Esophagus squamous epithelium (tissue), 5 donors: Measurements from ENCODE around the gene CCDC197. TPM values are rescaled to one million over a fixed set of nuclear protein-coding genes. Genes with fewer than 3 reads are reported as not detected.

Experiments used
- DNase-seq: peaks from one replicate; lab custom pipeline; 2025; lab: John Stamatoyannopoulos, UW
- H3K27ac ChIP-seq, 4 donors: fragments of 200-600 bp; sonication (generic); one replicate each; pipeline ENCODE4 v1.5.1; 2016 to 2019; ENCODE audit warnings: mild to moderate bottlenecking in 1 of 4
- H3K27me3 ChIP-seq, 4 donors: fragments of 200-600 bp; sonication (generic); 1 replicate in 3 of 4; 2 replicates in 1 of 4; pipeline versions ENCODE4 v1.5.1 to v1.6.0; 2017 to 2021; ENCODE audit warnings: antibody characterized with exemption in 1 of 4
- H3K36me3 ChIP-seq, 3 donors: fragments of 200-600 bp; sonication (generic); one replicate each; pipeline ENCODE4 v1.5.1; 2016 to 2019
- H3K4me1 ChIP-seq, 3 donors: fragments of 200-600 bp; sonication (generic); one replicate each; pipeline ENCODE4 v1.5.1; 2017 to 2019
- H3K4me3 ChIP-seq, 4 donors: fragments of 200-600 bp; sonication (generic); 1 replicate in 3 of 4; 2 replicates in 1 of 4; pipeline ENCODE4 v1.5.1; 2016 to 2019; ENCODE audit warnings: mild to moderate bottlenecking in 2 of 4, moderate library complexity in 1 of 4
- H3K9me3 ChIP-seq, 3 donors: fragments of 200-600 bp; sonication (generic); one replicate each; pipeline ENCODE4 v1.5.1; 2016 to 2019
- CTCF ChIP-seq, 6 experiments: fragments of 450-650 bp in 4 of 6; fragments of 200-600 bp in 2 of 6; sonication (generic) in 2 of 6; IDR thresholded peaks; one replicate each; pipeline ENCODE4 v1.5.1; 2016 to 2019; ENCODE audit warnings: antibody characterized with exemption in 6 of 6, mild to moderate bottlenecking in 4 of 6, moderate library complexity in 4 of 6
- POLR2A ChIP-seq, 4 donors: fragments of 450-650 bp; IDR thresholded peaks; one replicate each; pipeline ENCODE4 v1.6.1; 2017; ENCODE audit warnings: antibody characterized with exemption in 4 of 4, mild to moderate bottlenecking in 4 of 4, moderate library complexity in 3 of 4
- WGBS, 2 donors: methylation state at CpG; one replicate each; pipeline ENCODE4 v1.1.5; 2018; 5-methylcytosine and 5-hydroxymethylcytosine counted together
- intact Hi-C: fragments of 100-400 bp; cut with DNase I; formaldehyde crosslinking; loops from one replicate; pipeline ENCODE4 v1.15.0; 2022
- total RNA-seq, 4 donors: library from RNA; depleted of rRNA; stranded (reverse); fragments of >200 nt; gene quantifications; one replicate each; pipeline ENCODE4 v1.1.0, GENCODE V29; 2016
- donor health status: DM: yes; HTN: yes; CAD: no.

The CCDC197 gene
- total RNA-seq, 4 donors from 2014 or later = not detected

- DNase-seq = no peak
- Histone ChIP-seq H3K4me3 (no peak overlapping the region), H3K27me3 (no peaks in the 10 kb centered on the region), H3K36me3 (no peaks in the 10 kb centered on the region), H3K9me3 (no peaks in the 10 kb centered on the region), H3K4me1 (peaks cover 7 to 30% (median 14%) of the 10 kb centered on the region in 3 donors), H3K27ac (no peak overlapping the region)
- WGBS, 2 donors = 54 to 72% methylated on average over 4 to 10 of the region's 10 CpGs
- no peak for TF ChIP-seq POLR2A (IDR thresholded peaks at IDR 0.05)
- intact Hi-C loops = no loop called here
Observed at GRCh38 chr14:94022532-94023411, 25.7 kb downstream of the CCDC197 start.

- Histone ChIP-seq H3K27me3 (no peaks in the 10 kb centered on the region), H3K9me3 (no peaks in the 10 kb centered on the region), H3K36me3 (no peaks in the 10 kb centered on the region), H3K4me3 (no peak overlapping the region), H3K4me1 (peaks cover 7 to 41% (median 18%) of the 10 kb centered on the region in 3 donors), H3K27ac (no peak overlapping the region)
- intact Hi-C loops = no loop called here
- 80 to 94% methylated on average over 2 of the region's 2 CpGs for WGBS, 2 donors
- no peak for TF ChIP-seq CTCF (IDR thresholded peaks at IDR 0.05)
- TF ChIP-seq POLR2A (IDR thresholded peaks at IDR 0.05) = no peak
- no peak for DNase-seq
Observed at GRCh38 chr14:94024549-94024948, 27.4 kb downstream of the CCDC197 start.

- H3K36me3 ChIP-seq = no peaks in the 10 kb centered on the region
- H3K27me3 ChIP-seq = no peaks in the 10 kb centered on the region
- no peaks in the 10 kb centered on the region for H3K9me3 ChIP-seq
- TF ChIP-seq POLR2A (IDR thresholded peaks at IDR 0.05) (no peak), CTCF (IDR thresholded peaks at IDR 0.05) (no peak)
- H3K4me1 ChIP-seq = peaks cover 7 to 41% (median 18%) of the 10 kb centered on the region in 3 donors
- DNase-seq = no peak
- intact Hi-C loops = no loop called here
- peak overlapping the region in 1 of 4 donors; percentile 69 for H3K27ac ChIP-seq
- WGBS, 2 donors = 30 to 34% methylated on average over 6 of the region's 6 CpGs
- H3K4me3 ChIP-seq = peak overlapping the region in 3 of 4 donors; percentile 52 to 95 (median 76)
Observed at GRCh38 chr14:94025720-94026119, 28.6 kb downstream of the CCDC197 start.

GRCh38 chr14:94026173-94026888 lies 29.2 kb downstream of the CCDC197 start, which contains the start of gene OTUB2:
Gene OTUB2 (plus strand): TSS chr14:94026340. CDS start chr14:94026538, 198 bp downstream.
- peak within 1 kb of the TSS; percentile 63 to 75 (median 70) for H3K27ac ChIP-seq

More at GRCh38 chr14:94026173-94026888, 29.2 kb downstream of the CCDC197 start, which contains the start of gene OTUB2:
- Histone ChIP-seq H3K4me3 (peak within 1 kb of the TSS; percentile 52 to 95 (median 71)), H3K27me3 (no peaks in the 10 kb centered on the region), H3K36me3 (no peaks in the 10 kb centered on the region), H3K9me3 (no peaks in the 10 kb centered on the region), H3K4me1 (peaks cover 7 to 41% (median 18%) of the 10 kb centered on the region in 3 donors)
- DNase-seq = peak; percentile 79
- WGBS, 2 donors = 0% methylated on average over 14 of the region's 74 CpGs; no CpG with 5 or more reads in 1 of the 2 donors
- TF ChIP-seq CTCF (IDR thresholded peaks at IDR 0.05) (no peak), POLR2A (IDR thresholded peaks at IDR 0.05) (no peak)
- intact Hi-C loops = no loop called here
